WI38 (cell line): ENCODE data around the gene PNLIPRP1.

Experiments used
- H3K4me3 ChIP-seq: 2 replicates; pipeline ENCODE4 v1.5.1; 2011; ENCODE audit warnings: low read depth, mild to moderate bottlenecking, control low read depth, low read length
- CTCF ChIP-seq: IDR thresholded peaks from 2 replicates; pipeline ENCODE4 v1.5.1; 2012; ENCODE audit warnings: low read depth, mild to moderate bottlenecking, control low read depth, low read length

PNLIPRP1 gene

GRCh38 chr10:116620423-116621400 lies 30.0 kb downstream of the PNLIPRP1 start, which contains the start of gene PNLIPRP2:
TSS of gene PNLIPRP2 (plus strand) at chr10:116620953.
- TF ChIP-seq CTCF = no peak
- no peak within 1 kb of the TSS for H3K4me3 ChIP-seq

GRCh38 chr10:116621476-116621875 lies 30.7 kb downstream of the PNLIPRP1 start:
- H3K4me3 ChIP-seq = no peak overlapping the region
- TF ChIP-seq CTCF = no peak

GRCh38 chr10:116621934-116622655 lies 31.3 kb downstream of the PNLIPRP1 start:
- no peak for TF ChIP-seq CTCF
- no peak overlapping the region for H3K4me3 ChIP-seq

- TF ChIP-seq CTCF = no peak
- H3K4me3 ChIP-seq = no peak overlapping the region
Measured at GRCh38 chr10:116625845-116626244, 35.1 kb downstream of the PNLIPRP1 start.

GRCh38 chr10:116626815-116627214 lies 36.1 kb downstream of the PNLIPRP1 start:
- no peak for TF ChIP-seq CTCF
- H3K4me3 ChIP-seq = no peak overlapping the region

- 0 out of 2 replicates have a peak, but pooled peaks have one; percentile 31 for TF ChIP-seq CTCF
- no peak overlapping the region for H3K4me3 ChIP-seq
Measured at GRCh38 chr10:116627386-116627933, 36.7 kb downstream of the PNLIPRP1 start.
